ENCODE measurements around the gene TRH. TPM values are rescaled to one million over a fixed set of nuclear protein-coding genes. Genes with fewer than 3 reads are reported as not detected.

The TRH gene
- total and polyA plus RNA-seq, 4 donors, result 0.14 to 0.40 (median 0.22) TPM; not detected in 1

- ATAC-seq (ENCODE audit: insufficient read depth, low FRiP score) (peak; percentile 62), DNase-seq (peak; percentile 77 to 78 (median 77))
- Histone ChIP-seq H3K9ac (ENCODE audit: insufficient read depth in 1 of 2, low read length in 2 of 2) (no peak overlapping the region), H3K36me3 (ENCODE audit: control insufficient read depth in 4 of 4, insufficient read depth in 4 of 4, low read length in 4 of 4) (no peaks in the 10 kb centered on the region), H3K4me3 (no peak overlapping the region), H3K9me3 (ENCODE audit: control insufficient read depth in 4 of 4, insufficient read depth in 3 of 4, low read length in 3 of 4) (peaks cover 0 to 3% (median 0%) of the 10 kb centered on the region in 4 donors), H3K27ac (ENCODE audit: low read depth in 1 of 2, low read length in 1 of 2) (no peak overlapping the region), H3K4me1 (ENCODE audit: control insufficient read depth in 5 of 5, insufficient read depth in 5 of 5, low read length in 5 of 5) (no peaks in the 10 kb centered on the region), H3K27me3 (ENCODE audit: control insufficient read depth in 3 of 3, insufficient read depth in 3 of 3, low read length in 2 of 3) (no peaks in the 10 kb centered on the region)
- WGBS, 2 donors, result 11 to 18% methylated on average over 7 of the region's 7 CpGs
- peak; percentile 73 for TF ChIP-seq CTCF (IDR thresholded peaks at IDR 0.05; ENCODE audit: control extremely low read depth, extremely low read depth)
Measured at GRCh38 chr3:129942296-129942695, 32.2 kb upstream of the TRH start.

GRCh38 chr3:129943020-129943419, 31.5 kb upstream of the TRH start:
- Histone ChIP-seq H3K4me3 (no peak overlapping the region), H3K4me1 (ENCODE audit: control insufficient read depth in 5 of 5, insufficient read depth in 5 of 5, low read length in 5 of 5) (no peaks in the 10 kb centered on the region), H3K9me3 (ENCODE audit: control insufficient read depth in 4 of 4, insufficient read depth in 3 of 4, low read length in 3 of 4) (peaks cover 0 to 5% (median under 1%) of the 10 kb centered on the region in 4 donors), H3K27ac (ENCODE audit: low read depth in 1 of 2, low read length in 1 of 2) (no peak overlapping the region), H3K9ac (ENCODE audit: insufficient read depth in 1 of 2, low read length in 2 of 2) (no peak overlapping the region), H3K27me3 (ENCODE audit: control insufficient read depth in 3 of 3, insufficient read depth in 3 of 3, low read length in 2 of 3) (no peaks in the 10 kb centered on the region), H3K36me3 (ENCODE audit: control insufficient read depth in 4 of 4, insufficient read depth in 4 of 4, low read length in 4 of 4) (no peaks in the 10 kb centered on the region)
- WGBS, 2 donors, result 85 to 94% methylated on average over 3 of the region's 3 CpGs
- ATAC-seq (ENCODE audit: insufficient read depth, low FRiP score), result no peak
- TF ChIP-seq CTCF (IDR thresholded peaks at IDR 0.05; ENCODE audit: control extremely low read depth, extremely low read depth), result no peak
- DNase-seq, result no peak

GRCh38 chr3:129944709-129945108, 29.8 kb upstream of the TRH start:
- DNase-seq (no peak), ATAC-seq (ENCODE audit: insufficient read depth, low FRiP score) (no peak)
- H3K9me3 ChIP-seq (ENCODE audit: control insufficient read depth in 4 of 4, insufficient read depth in 3 of 4, low read length in 3 of 4), result peaks cover 0 to 5% (median 1%) of the 10 kb centered on the region in 4 donors
- H3K27me3 ChIP-seq (ENCODE audit: control insufficient read depth in 3 of 3, insufficient read depth in 3 of 3, low read length in 2 of 3), result no peaks in the 10 kb centered on the region
- 93 to 94% methylated on average over 7 of the region's 7 CpGs for whole genome bisulfite sequencing, 2 donors
- TF ChIP-seq CTCF (IDR thresholded peaks at IDR 0.05; ENCODE audit: control extremely low read depth, extremely low read depth), result no peak
- H3K27ac ChIP-seq (ENCODE audit: low read depth in 1 of 2, low read length in 1 of 2), result no peak overlapping the region
- no peak overlapping the region for H3K9ac ChIP-seq (ENCODE audit: insufficient read depth in 1 of 2, low read length in 2 of 2)
- no peaks in the 10 kb centered on the region for H3K36me3 ChIP-seq (ENCODE audit: control insufficient read depth in 4 of 4, insufficient read depth in 4 of 4, low read length in 4 of 4)
- no peaks in the 10 kb centered on the region for H3K4me1 ChIP-seq (ENCODE audit: control insufficient read depth in 5 of 5, insufficient read depth in 5 of 5, low read length in 5 of 5)
- H3K4me3 ChIP-seq, result no peak overlapping the region
